Measurements from ENCODE around the gene BMPER.

DNA sequence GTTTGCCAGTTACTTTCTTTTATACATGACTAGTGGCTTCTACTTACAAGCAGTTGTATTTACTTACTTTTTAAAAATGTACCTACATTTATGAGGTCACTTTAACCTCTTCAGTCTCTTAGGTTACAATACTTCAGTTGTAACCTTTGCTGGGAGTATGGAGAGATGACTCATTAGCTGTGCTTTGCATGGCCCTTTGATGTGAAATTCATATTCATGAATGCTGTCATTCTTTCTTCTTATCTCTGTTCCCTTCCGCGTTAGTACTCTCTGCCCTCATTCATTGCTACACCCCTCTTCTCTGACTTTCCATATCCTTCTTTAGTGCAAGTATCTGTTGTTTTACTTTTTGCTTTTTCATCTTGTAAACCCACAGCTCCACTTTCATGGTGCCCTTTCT, 164.3 kb downstream of the BMPER start:
- TF ChIP-seq, protein P1, sequence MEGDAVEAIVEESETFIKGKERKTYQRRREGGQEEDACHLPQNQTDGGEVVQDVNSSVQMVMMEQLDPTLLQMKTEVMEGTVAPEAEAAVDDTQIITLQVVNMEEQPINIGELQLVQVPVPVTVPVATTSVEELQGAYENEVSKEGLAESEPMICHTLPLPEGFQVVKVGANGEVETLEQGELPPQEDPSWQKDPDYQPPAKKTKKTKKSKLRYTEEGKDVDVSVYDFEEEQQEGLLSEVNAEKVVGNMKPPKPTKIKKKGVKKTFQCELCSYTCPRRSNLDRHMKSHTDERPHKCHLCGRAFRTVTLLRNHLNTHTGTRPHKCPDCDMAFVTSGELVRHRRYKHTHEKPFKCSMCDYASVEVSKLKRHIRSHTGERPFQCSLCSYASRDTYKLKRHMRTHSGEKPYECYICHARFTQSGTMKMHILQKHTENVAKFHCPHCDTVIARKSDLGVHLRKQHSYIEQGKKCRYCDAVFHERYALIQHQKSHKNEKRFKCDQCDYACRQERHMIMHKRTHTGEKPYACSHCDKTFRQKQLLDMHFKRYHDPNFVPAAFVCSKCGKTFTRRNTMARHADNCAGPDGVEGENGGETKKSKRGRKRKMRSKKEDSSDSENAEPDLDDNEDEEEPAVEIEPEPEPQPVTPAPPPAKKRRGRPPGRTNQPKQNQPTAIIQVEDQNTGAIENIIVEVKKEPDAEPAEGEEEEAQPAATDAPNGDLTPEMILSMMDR (IDR thresholded peaks at IDR 0.05): no peak
- TF ChIP-seq POLR2A (IDR thresholded peaks at IDR 0.05): no peak

Measured in lower leg skin (tissue), 3 donors.